SKM-1 treated with dmso at 0.1 percent for 144 hours (cell line): ENCODE data around the gene FDXACB1.

Experiments
- DNase-seq: peaks from one replicate; lab custom pipeline; 2025; ENCODE audit not compliant: unreplicated experiment; lab: John Stamatoyannopoulos, UW

The FDXACB1 gene

DNA sequence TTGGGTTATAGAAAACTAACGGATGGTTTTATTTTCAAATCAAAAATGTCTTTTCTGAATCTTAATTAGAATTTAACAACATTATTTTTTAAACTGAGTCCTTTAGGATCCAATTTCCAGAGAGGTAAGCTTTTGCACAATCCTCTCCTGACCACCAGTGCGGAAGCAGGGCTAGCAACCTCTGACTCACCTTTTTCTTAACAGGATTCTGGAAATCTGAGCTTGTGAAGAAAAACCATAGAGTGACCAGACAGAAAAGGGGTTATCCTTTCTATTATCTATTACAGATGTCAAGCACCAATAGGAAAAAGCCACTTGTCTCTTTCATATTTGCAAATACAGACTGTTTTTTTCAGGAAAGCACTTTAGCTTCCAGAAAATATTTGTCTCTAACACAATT, 32.9 kb downstream of the FDXACB1 start:
- no peak for DNase-seq

DNA sequence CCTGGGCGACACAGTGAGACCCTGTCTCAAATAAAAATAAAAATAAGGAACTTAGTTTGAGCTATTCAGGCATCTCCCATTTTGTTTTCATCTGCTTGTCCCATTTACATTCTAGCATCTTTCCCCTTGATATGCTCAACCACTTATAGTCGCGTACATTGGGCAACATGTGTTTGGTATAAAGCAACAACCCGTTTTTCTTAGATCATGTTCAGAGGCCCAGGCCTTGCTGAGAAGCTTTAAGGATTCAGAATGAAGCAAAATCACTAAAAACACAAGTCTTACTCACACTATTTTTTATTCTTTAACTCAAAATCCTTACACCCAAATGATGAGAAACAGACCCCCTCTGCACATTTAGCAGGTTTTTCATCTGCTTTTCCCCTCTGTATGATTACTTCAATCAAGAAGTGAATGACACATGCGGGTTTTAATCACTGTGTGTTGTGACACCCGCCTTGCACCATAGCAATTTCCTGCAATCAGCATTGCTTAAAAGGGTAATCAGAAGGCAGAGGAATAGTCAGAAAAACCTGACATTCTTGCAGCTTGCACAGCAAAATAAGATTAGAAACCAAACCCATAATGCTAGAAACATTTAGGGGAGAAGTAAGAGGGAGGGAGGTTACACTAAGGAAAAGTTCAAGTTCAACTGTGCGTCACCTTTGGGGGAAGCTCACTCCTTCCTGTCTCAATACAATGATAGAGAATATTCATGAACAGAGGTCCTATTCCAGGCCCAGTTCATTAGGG, 33.5 kb downstream of the FDXACB1 start:
- peak; percentile 66 for DNase-seq

DNA sequence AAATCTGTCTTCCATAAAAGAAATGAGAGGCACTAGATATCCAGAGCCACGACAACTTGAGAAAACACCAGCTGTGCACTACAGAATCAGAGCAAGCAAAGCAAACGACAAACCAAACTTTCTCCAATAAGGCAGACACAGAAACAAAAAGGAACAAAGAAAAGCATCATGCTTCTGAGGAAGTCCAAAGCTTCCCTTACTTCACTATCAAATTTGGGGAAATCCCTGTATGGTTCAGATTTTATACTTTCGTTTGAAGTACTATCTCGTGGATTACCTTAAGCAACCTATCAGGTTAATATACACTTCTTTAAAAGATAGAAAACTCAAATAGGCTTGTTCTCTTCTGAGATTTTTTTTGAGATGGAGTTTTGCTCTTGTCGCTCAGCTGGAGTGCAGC, 35.3 kb downstream of the FDXACB1 start:
- DNase-seq: no peak

DNA sequence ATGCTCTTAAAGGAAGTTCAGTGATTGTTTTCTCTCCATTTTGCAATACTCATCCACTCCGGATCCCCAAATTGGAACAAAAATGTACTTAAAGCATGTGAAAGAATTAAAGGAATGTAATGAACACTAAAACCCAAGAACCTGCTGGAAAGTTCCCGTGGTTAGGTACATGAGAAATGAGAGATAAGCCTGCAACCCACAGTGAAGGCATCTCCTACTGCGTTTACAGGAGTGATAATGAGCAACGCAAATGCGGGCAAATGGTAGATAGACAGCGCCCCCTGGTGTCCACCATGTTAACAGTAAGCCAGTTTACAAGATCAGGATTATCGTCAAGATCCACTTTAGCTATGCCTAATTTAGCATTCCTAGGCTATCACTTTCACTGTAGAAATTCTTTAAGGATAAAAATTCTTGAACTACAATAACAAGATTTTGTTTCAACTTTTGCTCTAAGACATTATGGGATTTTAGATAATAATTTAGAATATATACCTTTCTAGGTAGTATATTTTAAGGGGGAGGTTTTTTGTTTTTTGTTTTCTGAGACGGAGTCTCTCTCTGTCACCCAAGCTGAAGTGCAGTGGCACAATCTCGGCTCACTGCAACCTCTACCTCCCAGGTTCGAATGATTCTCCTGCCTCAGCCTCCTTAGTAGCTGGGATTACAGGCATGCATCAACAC, 37.5 kb downstream of the FDXACB1 start:
- peak; percentile 56 for DNase-seq

DNA sequence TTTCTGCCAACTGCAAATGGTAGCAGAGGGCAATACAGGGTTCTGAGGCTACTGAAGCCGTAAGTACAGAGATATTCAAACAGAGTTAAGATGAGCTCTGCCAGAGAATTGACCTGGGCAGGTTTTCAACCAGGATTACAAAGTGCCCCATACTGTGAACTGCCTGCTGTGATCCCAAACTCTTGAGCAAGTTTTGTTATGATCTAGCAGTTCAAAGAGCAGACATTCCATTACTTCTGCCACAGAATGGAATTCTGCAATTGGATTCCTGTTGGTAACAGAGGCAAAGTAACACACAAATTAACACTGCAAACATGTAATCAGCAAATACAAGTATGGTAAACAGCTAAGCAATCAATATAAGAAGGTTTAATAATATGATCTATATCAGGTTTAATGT, 38.8 kb downstream of the FDXACB1 start:
- no peak for DNase-seq

DNA sequence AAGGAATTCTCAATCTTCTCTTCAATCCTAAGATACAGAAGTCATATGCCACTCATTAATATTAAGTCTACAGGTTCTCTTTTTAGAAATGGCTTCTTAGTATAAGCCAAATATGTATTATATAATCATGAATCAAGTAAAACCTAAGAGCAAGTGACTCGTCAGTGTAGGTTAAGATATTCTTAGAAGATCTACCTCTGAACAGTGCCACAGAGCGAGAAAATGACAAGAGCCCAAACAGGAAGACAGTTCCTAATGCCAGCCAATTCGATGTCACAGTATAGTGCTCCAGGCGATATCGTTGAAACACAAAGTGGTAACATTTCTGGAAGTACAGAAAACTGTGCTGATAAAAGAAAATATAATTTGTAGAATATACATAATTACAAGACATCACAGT, 40.9 kb downstream of the FDXACB1 start:
- DNase-seq: no peak

DNA sequence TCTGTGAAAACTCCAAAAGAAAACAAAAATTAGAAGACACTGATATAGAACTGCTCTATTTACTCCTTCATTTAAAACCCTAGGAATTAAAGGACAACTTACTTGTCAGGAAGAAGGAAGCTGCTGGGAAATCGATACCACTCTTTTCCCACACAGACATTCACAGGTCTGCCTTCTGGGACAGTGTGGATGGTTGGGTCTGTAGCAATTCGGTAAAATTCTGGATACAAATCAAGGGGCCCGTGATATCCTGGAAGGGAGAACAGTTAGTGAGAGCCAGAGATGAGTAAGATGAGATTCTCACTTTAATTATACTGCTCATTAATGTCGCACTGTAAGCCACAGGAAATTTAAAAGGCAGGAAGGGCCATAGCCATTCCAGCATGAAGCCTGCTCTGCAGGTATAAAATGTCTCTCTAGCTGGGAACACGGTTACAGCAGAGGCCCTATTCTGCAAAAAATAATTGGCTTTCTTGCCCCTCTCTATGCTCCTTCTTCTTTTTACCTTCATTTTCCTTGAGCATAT, 41.5 kb downstream of the FDXACB1 start:
- no peak for DNase-seq

DNA sequence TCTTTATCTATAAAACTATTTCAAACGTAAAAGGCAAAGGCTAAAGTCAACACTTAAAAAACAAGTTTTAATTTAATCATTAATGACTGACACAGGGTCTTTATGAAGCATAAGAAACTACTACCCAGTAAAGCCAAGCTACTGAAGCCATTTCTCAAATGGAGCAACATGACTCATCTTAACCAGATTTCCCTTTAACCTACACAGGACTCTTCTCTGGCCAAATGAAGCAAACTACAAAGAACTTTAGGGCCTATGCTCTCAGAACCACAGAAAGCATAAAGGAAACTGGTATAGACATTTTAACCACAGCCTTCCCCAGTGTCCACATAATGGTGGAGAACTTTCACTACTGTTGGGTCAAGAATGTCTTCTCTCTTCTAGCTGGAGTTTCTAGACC, 42.2 kb downstream of the FDXACB1 start:
- DNase-seq: no peak

DNA sequence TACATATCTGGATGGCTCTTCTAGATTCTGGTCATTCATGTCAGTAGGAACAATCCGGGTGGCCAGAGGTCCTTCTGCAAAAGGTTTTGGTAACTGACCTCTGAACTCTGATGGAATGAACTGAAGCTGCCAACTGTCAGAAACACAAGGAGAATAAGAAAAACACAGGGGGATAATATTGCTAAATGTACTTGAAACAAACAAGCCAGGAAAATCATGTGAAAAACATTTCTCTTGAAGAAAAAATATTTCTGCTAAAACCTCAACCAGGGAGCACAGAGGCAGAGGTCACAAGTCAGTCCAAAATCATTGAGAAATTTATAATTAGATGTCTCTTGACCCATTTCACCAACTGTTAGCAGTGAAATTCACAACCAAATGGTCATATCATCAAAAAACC, 42.8 kb downstream of the FDXACB1 start:
- DNase-seq: no peak

DNA sequence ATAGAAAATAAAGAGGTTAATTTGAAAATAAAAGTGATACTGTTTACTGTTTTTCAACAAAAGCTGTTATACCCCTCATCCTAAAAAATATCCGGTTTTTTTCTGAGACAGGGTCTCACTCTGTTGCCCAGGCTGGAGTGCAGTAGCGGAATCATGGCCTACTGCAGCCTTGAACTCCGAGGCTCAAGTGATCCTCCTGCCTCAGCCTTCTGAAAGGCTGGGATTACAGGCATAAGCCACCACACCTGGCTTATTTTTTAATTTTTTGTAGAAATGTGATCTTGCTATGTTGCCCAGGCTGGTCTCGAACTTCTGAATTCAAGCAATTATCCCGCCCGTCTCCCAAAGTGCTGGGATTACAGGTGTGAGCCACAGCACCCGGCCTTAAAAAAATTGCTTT, 43.3 kb downstream of the FDXACB1 start:
- no peak for DNase-seq

DNA sequence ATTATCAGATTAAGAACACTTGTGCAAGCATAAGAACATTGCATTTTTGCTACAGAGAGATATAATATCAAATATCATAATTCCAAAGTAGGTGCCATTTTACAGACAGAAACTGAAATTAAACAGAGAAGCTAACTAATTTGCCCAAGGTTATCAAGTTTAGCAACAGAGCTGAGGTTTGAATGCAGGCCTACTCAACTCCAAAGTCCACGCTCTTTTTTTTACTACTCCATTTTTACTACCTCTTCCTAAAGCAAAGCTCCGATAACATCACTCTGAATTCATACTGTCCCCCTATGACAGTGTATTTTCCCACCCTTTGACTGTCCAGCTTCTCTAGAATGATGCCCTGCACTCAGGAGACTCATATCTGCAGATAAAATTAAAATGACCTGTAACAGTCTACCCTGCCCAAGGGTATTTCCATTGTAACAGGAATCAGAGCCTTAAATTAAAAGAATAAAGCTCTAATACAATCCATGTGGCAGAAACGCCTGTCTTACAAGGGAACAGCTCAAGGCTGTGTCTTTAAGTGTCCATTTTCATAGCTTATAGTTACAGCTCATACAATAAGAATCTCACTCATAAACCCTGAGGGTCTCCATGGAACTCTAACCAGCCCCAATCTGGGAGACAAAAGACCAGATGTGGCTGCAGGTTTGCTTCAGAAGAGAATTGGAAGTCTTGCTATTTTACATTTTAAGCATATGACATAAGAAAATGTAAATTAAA, 44.4 kb downstream of the FDXACB1 start:
- DNase-seq: no peak

DNA sequence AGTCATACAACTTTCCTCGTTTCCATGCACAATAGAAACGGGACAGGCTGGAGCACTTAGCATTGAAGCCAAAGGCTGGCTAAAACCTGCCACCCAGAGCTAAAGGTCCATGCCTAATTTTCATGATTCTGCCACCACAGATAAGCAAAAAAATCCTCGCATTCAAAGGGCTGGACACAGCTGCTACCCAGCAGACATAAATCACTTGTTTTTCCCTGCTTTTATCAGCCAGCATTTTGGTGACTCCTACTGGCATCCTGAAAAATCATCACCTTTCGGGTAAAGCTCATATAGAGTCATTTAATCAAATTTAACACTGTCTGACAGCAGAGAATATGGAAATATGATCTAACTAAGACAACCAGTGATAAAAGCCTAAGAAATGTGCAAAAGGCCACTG, 45.4 kb downstream of the FDXACB1 start:
- DNase-seq: no peak

DNA sequence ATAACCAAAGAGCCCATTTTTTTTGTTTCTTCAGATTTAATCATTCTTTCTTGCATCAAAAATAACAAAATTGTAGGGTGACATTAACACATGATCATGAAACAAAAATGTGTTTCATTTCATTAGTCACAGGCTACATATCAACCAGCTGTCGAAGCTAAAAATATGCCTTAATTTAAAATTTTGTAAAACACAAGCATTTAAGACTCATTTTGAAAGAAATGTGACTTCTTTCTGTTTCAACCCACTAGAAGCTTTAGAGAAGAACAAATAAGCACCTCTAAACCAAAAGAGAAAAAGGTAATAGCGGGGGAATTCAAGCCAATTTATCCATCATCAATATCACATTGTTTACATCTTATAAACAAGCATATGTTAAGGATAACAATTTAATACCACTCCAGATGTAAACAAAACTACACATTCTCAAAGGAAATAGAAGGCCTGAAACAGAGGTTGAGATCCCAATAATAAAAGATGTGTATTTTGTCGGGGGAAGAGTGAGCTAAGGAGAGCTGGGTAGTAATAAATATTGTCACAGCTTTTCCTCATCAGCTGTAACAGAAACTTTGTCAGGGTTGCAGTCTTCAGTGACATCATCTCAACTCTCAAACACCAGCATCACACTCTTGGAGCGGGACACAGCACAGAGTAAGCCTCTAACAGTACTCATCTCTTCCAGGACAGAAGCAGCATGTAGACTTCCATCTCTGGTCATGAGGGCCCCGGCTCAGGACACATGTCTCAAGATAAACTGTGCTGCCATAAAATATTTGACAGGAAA, 49.6 kb downstream of the FDXACB1 start:
- DNase-seq: no peak

DNA sequence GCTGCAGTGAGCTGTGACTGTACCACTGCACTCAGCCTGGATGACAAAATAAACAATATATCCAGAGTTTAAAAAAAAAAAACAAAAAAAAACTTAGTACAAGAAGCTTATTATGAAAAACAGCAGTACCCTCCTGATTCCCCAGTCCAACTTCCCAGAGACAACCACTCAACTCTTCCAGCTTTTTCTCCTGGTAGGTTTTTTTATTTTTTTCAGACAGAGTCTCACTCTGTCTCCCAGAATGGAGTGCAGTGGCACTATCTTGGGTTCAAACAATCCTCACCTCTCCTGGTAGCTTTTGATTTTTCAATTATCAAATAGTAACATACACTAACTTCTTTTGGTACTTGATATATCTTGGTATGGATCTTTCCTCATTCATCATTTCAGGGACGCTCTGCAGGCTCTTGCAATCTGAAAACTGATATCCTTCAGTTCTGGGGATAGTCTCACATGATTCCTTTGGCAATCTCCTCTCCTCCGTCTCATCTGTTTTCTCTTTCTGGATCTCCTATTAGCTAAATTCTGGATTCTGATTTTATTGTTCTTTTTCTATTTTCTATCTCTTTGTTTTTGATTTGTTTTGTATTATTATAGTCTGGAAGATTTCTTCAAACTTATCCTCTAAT, 52.5 kb downstream of the FDXACB1 start:
- DNase-seq: no peak
